Cardiac fibroblast (primary cell): ENCODE data around the gene OTOG.

Source experiments
- DNase-seq, 2 donors: peaks; one replicate each; pipeline versions ENCODE4 v3.0.0 to v3.0.0-alpha.2; 2010; ENCODE audit warnings: low read depth in 2 of 2
- H3K4me3 ChIP-seq, 2 donors: replicated peaks in 1 of 2; 1 replicate in 1 of 2; 2 replicates in 1 of 2; pipeline ENCODE4 v1.5.1; 2011; ENCODE audit warnings: low read depth in 2 of 2, low read length in 2 of 2, mild to moderate bottlenecking in 2 of 2, moderate library complexity in 1 of 2
- TF ChIP-seq, protein P1 (sequence below): IDR thresholded peaks from one replicate; pipeline ENCODE4 v1.5.1; 2011; ENCODE audit warnings: low read depth, mild to moderate bottlenecking, low read length, inconsistent platforms

The OTOG gene

DNA sequence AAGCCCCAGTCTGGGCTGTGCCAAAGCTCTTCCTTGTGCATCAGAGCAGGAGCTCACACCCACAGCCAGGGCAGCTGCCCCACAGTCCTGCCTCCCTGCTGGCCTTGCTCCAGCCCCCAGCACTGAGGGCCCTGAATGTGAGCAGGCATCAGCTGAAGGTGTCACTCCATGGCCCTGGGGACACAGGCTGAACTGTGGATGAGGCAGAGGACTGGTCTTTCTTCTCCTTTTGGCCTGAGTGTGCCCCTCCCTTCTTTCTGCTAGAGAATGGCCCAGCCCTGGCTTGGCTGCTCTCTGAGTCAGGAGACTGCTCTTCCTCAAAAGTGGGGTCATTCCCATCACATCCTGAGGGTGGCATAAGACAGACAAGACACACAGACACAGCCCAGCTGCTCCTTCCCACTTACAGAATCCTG lies 16.2 kb downstream of the OTOG start:
- TF ChIP-seq, protein P1, sequence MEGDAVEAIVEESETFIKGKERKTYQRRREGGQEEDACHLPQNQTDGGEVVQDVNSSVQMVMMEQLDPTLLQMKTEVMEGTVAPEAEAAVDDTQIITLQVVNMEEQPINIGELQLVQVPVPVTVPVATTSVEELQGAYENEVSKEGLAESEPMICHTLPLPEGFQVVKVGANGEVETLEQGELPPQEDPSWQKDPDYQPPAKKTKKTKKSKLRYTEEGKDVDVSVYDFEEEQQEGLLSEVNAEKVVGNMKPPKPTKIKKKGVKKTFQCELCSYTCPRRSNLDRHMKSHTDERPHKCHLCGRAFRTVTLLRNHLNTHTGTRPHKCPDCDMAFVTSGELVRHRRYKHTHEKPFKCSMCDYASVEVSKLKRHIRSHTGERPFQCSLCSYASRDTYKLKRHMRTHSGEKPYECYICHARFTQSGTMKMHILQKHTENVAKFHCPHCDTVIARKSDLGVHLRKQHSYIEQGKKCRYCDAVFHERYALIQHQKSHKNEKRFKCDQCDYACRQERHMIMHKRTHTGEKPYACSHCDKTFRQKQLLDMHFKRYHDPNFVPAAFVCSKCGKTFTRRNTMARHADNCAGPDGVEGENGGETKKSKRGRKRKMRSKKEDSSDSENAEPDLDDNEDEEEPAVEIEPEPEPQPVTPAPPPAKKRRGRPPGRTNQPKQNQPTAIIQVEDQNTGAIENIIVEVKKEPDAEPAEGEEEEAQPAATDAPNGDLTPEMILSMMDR = no peak
- DNase-seq = peak in 1 of 2 donors; percentile 2
- no peak overlapping the region for H3K4me3 ChIP-seq

DNA sequence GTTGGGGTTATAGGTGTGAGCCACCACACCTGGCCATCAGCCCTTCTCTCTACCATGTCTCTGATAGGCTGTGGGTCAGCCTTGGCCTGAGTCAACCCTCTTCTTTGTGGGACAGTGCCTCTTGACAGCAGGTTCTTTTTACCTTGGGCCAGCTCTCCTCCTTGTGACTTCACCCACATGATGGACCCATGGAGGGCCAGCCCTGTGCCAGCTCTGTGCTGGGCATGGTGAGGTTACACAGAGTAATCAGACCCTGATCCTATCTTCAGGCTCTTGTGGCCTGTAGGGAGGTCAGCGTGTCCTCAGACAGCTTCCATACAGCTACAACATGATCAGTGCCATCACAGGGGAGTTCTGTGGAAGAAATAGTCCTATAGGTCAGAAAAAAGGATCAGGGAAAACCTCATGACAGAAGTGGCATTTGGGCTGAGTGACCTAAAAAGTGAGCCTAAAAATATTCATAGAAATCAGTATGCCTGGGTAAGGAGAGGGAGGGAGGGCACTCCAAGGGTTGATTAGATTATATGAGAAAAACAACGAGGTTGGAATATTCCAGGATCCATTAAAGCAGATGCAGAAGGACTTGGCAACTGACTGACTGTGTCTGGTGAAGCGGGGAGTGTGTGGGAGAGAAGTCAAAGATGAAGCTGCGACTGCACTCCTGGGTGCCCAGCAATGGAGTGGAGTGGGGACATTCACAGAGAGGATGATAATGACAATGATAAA lies 17.1 kb downstream of the OTOG start:
- TF ChIP-seq, protein P1 = no peak
- DNase-seq = no peak
- H3K4me3 ChIP-seq = no peak overlapping the region

DNA sequence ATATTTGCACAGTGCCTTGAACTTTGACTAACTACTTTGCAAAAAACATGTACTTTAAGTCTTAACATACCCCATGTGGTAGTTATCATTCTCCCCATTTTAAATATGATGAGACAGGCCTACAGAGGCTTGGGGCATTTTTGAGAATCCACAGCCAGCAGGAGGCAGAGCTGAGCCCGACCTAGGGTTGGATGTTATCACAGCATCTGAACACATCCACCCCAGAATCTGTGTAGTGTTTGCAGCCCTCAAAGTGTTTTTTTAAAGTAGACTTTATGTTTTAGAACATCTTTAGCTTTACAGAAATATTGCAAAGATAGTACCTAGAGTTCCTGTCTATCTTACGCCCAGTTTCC lies 17.6 kb downstream of the OTOG start:
- no peak overlapping the region for H3K4me3 ChIP-seq
- TF ChIP-seq, protein P1 = peak; percentile 23
- peak in 1 of 2 donors; percentile 4 for DNase-seq

DNA sequence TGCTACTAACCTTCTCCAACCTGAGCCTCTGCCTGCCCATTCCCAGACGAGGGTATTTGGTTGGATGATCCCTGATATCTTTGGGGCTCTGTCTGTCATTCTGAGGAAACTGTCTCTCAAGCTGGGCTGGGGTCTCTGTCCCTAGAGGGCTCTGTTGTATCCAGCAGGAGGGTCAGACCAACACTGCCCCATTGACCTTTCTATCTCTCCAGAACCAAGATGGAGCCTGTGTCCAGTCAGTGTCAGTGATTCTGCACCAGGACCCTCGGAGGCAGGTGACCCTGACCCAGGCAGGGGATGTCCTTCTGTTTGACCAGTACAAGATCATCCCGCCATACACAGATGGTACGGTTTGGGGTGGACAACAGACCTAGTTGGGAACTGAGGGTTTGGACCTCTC lies 21.9 kb downstream of the OTOG start:
- TF ChIP-seq, protein P1 = no peak
- no peak for DNase-seq
- no peak overlapping the region for H3K4me3 ChIP-seq

DNA sequence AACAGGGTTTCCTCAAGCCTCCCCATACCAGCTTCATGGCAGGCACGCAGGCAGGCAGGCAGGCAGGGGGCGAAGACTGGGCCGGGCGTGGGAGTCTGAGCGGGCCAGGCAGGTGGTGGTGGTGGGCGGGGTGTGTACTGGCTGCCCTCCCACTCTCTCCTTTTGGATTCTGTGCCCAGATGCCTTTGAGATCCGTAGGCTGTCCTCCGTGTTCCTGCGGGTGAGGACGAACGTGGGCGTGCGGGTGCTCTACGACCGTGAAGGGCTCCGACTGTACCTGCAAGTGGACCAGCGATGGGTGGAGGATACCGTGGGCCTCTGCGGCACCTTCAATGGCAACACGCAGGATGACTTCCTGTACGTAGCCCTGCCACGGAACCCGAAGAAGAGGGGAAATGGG lies 23.0 kb downstream of the OTOG start:
- no peak overlapping the region for H3K4me3 ChIP-seq
- TF ChIP-seq, protein P1 = no peak
- DNase-seq = no peak

DNA sequence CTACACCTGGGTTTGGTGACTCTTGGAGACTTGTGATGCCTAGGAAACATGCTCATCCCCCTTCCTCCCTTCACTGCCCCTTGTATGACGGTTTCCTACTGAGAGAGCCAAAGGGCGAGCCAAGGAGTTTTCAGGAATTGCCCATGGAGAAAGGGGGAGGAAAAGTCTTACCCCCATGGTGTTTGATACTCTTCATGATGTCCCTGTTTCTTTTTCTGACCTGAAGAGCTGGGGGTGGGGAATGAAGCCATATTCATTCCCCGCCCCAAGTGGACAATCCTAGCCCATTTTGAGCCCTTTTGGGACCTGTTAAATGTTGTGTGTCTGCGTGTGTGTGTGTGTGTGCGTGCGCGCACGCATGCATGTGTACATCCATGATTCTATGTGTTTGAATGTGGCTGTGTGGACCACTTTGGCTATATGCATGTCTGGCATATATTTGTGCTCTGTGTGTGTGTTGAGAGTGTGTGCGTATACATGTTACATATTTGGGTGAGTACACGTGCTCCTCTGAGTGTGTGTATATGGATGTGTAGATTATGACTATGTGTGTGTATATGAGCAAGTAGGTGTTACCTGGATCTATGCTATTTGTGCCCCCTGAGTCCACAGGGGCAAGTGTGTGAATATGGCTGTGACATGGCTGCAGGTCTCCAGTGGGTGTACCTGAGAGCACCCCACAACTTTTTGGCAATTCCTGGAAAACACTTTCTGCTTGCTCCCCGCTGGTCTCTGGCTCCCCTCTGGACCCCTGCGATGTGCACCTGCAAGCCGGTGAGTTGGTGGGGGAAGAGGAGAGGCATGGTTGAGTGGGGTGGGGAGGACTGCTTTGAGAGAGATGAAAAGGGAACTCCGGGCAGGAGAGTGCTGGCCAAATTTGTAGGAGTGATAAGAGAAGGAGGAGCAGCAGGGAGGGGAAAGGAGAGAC lies 24.6 kb downstream of the OTOG start:
- no peak for DNase-seq
- H3K4me3 ChIP-seq = no peak overlapping the region
- TF ChIP-seq, protein P1 = no peak
